ENCODE results near the gene RCC2.

- TF ChIP-seq, protein P1, sequence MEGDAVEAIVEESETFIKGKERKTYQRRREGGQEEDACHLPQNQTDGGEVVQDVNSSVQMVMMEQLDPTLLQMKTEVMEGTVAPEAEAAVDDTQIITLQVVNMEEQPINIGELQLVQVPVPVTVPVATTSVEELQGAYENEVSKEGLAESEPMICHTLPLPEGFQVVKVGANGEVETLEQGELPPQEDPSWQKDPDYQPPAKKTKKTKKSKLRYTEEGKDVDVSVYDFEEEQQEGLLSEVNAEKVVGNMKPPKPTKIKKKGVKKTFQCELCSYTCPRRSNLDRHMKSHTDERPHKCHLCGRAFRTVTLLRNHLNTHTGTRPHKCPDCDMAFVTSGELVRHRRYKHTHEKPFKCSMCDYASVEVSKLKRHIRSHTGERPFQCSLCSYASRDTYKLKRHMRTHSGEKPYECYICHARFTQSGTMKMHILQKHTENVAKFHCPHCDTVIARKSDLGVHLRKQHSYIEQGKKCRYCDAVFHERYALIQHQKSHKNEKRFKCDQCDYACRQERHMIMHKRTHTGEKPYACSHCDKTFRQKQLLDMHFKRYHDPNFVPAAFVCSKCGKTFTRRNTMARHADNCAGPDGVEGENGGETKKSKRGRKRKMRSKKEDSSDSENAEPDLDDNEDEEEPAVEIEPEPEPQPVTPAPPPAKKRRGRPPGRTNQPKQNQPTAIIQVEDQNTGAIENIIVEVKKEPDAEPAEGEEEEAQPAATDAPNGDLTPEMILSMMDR (IDR thresholded peaks at IDR 0.05): no peak
- TF ChIP-seq ZFX (IDR thresholded peaks at IDR 0.05; ENCODE audit: borderline replicate concordance): no peak
Observed at GRCh38 chr1:17440074-17440826, 773 bp upstream of the RCC2 start.
